K562 (cell line): ENCODE results near the gene MYL5. TPM values are rescaled to one million over a fixed set of nuclear protein-coding genes. Genes with fewer than 3 reads are reported as not detected.

Experiments used
- DDX20 ChIP-seq: fragments of 450-650 bp; IDR thresholded peaks from 2 replicates; pipeline ENCODE4 v1.6.1; 2016; ENCODE audit warnings: missing genetic modification characterization, low read depth, mild to moderate bottlenecking, missing compliant biosample characterization, moderate library complexity
- ESRRA ChIP-seq: fragments of 450-650 bp; IDR thresholded peaks from 2 replicates; pipeline ENCODE4 v1.6.1; 2014; ENCODE audit warnings: low read depth, mild to moderate bottlenecking, moderate library complexity, borderline replicate concordance
- GABPA ChIP-seq: fragments of 200-800 bp; sonication (Bioruptor generic); conservative IDR thresholded peaks from 2 replicates; pipeline ENCODE4 v1.6.1; 2016; ENCODE audit warnings: low read depth, missing genetic modification characterization, missing compliant biosample characterization
- HCFC1 ChIP-seq: IDR thresholded peaks from 2 replicates; pipeline ENCODE4 v1.6.1; 2012; ENCODE audit warnings: low read depth, low read length, improper control_type of control experiment
- KLF1 ChIP-seq: fragments of 450-650 bp; IDR thresholded peaks from 2 replicates; pipeline ENCODE4 v1.6.1; 2016; ENCODE audit warnings: missing genetic modification characterization, missing compliant biosample characterization
- MTA3 ChIP-seq: fragments of 450-650 bp; formaldehyde crosslinking; IDR thresholded peaks from 2 replicates; pipeline ENCODE4 v1.6.1; 2017; ENCODE audit warnings: mild to moderate bottlenecking, borderline replicate concordance
- NFIC ChIP-seq: fragments of 450-650 bp; IDR thresholded peaks from 2 replicates; pipeline ENCODE4 v1.6.1; 2017; ENCODE audit warnings: mild to moderate bottlenecking, inconsistent platforms
- RAD21 ChIP-seq, 2 experiments: fragments of 250-450 bp in 1 of 2; fragments of 450-650 bp in 1 of 2; sonication (Bioruptor Pico) in 1 of 2; formaldehyde crosslinking in 1 of 2; IDR thresholded peaks in 1 of 2; conservative IDR thresholded peaks in 1 of 2; 2 replicates each; pipeline versions ENCODE4 v1.4.0 to v1.8.0; 2020 to 2022; ENCODE audit warnings: mild to moderate bottlenecking in 2 of 2, moderate library complexity in 1 of 2
- RBM25 ChIP-seq: fragments of 200-400 bp; formaldehyde crosslinking; IDR thresholded peaks from 2 replicates; pipeline ENCODE4 v1.6.1; 2018; ENCODE audit warnings: low read length, low read depth, moderate library complexity; ENCODE audit not compliant: severe bottlenecking
- SMARCE1 ChIP-seq: fragments of 450-650 bp; IDR thresholded peaks from 2 replicates; pipeline ENCODE4 v1.7.1; 2016; ENCODE audit warnings: mild to moderate bottlenecking
- SMC3 ChIP-seq: conservative IDR thresholded peaks from 2 replicates; pipeline ENCODE4 v1.6.1; 2011; ENCODE audit warnings: low read depth, low read length, improper control_type of control experiment; ENCODE audit not compliant: insufficient read depth
- polyA plus RNA-seq, 8 experiments: library from polyadenylated mRNA; depleted of rRNA in 4 of 8; stranded (reverse) in 5 of 8; unstranded in 3 of 8; fragments of >200 nt; fragmentation: Nextera tagmentation in 2 of 8; fragmentation: Illumina TruSeq in 1 of 8; extraction: Ambion mirVana in 2 of 8; extraction: Trizol in 1 of 8; gene quantifications; 2 replicates each; pipeline versions ENCODE4 v1.2.1 to v1.2.3, GENCODE V29; 2011 to 2014; ENCODE audit warnings: inconsistent platforms in 1 of 8, missing spikeins in 1 of 8
- total RNA-seq, 7 experiments: library from RNA; depleted of rRNA in 6 of 7; stranded (reverse); fragments of >200 nt in 6 of 7; fragmentation: Illumina TruSeq in 2 of 7; extraction: Trizol in 2 of 7; gene quantifications; 2 replicates each; pipeline versions ENCODE4 v1.2.1 to v1.2.3, GENCODE V29; 2011 to 2021; ENCODE audit warnings: low replicate concordance in 1 of 7
- TF ChIP-seq, protein P1 (sequence below), 2 experiments: fragments of 450-650 bp; formaldehyde crosslinking in 1 of 2; IDR thresholded peaks; 2 replicates each; pipeline versions ENCODE4 v1.4.0 to v1.6.1; 2014 to 2020; ENCODE audit warnings: mild to moderate bottlenecking in 2 of 2, borderline replicate concordance in 1 of 2, low read depth in 1 of 2
- TF ChIP-seq, protein P2 (sequence below), 2 experiments: fragments of 450-650 bp in 1 of 2; IDR thresholded peaks; 2 replicates each; pipeline ENCODE4 v1.6.1; 2011 to 2017; ENCODE audit warnings: low read depth in 2 of 2, antibody characterized with exemption in 1 of 2, borderline replicate concordance in 1 of 2, low read length in 1 of 2, mild to moderate bottlenecking in 1 of 2, mixed read lengths in 1 of 2; ENCODE audit not compliant: control insufficient read depth in 1 of 2
- TF ChIP-seq, protein P3 (sequence below): fragments of 450-650 bp; formaldehyde crosslinking; IDR thresholded peaks from 2 replicates; pipeline ENCODE4 v1.4.0; 2022; ENCODE audit warnings: mild to moderate bottlenecking, moderate library complexity

MYL5 gene
- total and polyA plus RNA-seq, 9 of the 15 experiments (the other 6 are each of a cell fraction or from before 2014, with no cell fraction given): 1.4 to 10.0 (median 4.1) TPM

DNA sequence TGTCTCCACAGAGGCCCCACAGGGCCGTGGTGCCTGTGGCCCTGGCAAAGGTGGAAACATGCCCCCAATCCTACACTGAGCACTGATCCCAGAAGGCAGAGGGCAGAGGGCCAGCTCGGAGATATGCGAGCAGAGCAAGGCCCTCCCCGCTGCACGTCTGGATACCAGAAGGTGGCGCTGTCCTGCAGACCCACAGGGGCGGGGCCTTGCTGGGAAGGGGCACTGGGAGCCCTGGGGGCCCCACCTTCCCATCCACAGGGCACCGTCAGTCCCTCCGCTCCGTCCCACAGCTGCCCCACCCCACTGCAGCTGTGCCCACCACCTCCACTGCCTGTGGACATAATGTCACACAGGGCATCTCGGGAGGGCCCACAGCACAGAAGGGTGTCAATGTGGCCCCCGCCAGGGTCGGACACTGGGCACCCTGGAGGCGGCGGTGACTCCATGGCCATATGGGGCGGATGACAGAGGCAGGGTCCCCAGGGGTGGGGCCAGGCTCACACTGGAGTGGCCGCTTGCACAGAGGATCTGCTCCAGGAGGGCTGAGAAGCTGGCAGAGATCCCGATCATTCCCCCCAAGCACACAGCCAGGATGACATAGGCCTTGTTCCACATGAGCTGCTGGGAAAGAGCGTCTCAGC lies 9.8 kb downstream of the MYL5 start (continued):
- TF ChIP-seq, protein P1, sequence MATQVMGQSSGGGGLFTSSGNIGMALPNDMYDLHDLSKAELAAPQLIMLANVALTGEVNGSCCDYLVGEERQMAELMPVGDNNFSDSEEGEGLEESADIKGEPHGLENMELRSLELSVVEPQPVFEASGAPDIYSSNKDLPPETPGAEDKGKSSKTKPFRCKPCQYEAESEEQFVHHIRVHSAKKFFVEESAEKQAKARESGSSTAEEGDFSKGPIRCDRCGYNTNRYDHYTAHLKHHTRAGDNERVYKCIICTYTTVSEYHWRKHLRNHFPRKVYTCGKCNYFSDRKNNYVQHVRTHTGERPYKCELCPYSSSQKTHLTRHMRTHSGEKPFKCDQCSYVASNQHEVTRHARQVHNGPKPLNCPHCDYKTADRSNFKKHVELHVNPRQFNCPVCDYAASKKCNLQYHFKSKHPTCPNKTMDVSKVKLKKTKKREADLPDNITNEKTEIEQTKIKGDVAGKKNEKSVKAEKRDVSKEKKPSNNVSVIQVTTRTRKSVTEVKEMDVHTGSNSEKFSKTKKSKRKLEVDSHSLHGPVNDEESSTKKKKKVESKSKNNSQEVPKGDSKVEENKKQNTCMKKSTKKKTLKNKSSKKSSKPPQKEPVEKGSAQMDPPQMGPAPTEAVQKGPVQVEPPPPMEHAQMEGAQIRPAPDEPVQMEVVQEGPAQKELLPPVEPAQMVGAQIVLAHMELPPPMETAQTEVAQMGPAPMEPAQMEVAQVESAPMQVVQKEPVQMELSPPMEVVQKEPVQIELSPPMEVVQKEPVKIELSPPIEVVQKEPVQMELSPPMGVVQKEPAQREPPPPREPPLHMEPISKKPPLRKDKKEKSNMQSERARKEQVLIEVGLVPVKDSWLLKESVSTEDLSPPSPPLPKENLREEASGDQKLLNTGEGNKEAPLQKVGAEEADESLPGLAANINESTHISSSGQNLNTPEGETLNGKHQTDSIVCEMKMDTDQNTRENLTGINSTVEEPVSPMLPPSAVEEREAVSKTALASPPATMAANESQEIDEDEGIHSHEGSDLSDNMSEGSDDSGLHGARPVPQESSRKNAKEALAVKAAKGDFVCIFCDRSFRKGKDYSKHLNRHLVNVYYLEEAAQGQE (IDR thresholded peaks at IDR 0.05; ENCODE audit: borderline replicate concordance): peak; percentile 52; the same call in 1 of the 2 replicates
- TF ChIP-seq, protein P1 (CRISPR knock-in tag; IDR thresholded peaks at IDR 0.05; ENCODE audit: low read depth): no peak
- TF ChIP-seq, protein P2, sequence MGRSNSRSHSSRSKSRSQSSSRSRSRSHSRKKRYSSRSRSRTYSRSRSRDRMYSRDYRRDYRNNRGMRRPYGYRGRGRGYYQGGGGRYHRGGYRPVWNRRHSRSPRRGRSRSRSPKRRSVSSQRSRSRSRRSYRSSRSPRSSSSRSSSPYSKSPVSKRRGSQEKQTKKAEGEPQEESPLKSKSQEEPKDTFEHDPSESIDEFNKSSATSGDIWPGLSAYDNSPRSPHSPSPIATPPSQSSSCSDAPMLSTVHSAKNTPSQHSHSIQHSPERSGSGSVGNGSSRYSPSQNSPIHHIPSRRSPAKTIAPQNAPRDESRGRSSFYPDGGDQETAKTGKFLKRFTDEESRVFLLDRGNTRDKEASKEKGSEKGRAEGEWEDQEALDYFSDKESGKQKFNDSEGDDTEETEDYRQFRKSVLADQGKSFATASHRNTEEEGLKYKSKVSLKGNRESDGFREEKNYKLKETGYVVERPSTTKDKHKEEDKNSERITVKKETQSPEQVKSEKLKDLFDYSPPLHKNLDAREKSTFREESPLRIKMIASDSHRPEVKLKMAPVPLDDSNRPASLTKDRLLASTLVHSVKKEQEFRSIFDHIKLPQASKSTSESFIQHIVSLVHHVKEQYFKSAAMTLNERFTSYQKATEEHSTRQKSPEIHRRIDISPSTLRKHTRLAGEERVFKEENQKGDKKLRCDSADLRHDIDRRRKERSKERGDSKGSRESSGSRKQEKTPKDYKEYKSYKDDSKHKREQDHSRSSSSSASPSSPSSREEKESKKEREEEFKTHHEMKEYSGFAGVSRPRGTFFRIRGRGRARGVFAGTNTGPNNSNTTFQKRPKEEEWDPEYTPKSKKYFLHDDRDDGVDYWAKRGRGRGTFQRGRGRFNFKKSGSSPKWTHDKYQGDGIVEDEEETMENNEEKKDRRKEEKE (IDR thresholded peaks at IDR 0.05; ENCODE audit: borderline replicate concordance in 1 of 2, control insufficient read depth in 1 of 2, low read depth in 2 of 2, low read length in 1 of 2): no peak
- TF ChIP-seq, protein P3, sequence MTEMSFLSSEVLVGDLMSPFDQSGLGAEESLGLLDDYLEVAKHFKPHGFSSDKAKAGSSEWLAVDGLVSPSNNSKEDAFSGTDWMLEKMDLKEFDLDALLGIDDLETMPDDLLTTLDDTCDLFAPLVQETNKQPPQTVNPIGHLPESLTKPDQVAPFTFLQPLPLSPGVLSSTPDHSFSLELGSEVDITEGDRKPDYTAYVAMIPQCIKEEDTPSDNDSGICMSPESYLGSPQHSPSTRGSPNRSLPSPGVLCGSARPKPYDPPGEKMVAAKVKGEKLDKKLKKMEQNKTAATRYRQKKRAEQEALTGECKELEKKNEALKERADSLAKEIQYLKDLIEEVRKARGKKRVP: no peak
- TF ChIP-seq RAD21 (CRISPR knock-in tag; conservative IDR thresholded peaks at IDR 0.05 in 1 of 2, IDR thresholded peaks at IDR 0.05 in 1 of 2) (peak; percentile 8 to 66; a peak in 2 of 4 replicates), DDX20 (no peak), SMC3 (peak; percentile 64), GABPA (tag) (no peak), MTA3 (peak; percentile 81; the same call in 1 of the 2 replicates), NFIC (peak; percentile 19; the same call in 1 of the 2 replicates), RBM25 (no peak), KLF1 (tag) (no peak), ESRRA (peak; percentile 59; the same call in 1 of the 2 replicates), HCFC1 (peak; percentile 35; the same call in 1 of the 2 replicates), SMARCE1 (0 out of 2 replicates have a peak, but pooled peaks have one; percentile 24)
